GM21723 (cell line): ENCODE data around the gene DLK2.

ENCODE experiments used
- ATAC-seq: cut with Tn5 transposase; IDR thresholded peaks from one replicate; pipeline ENCODE4 v1.9.1; 2021; ENCODE audit warnings: mild to moderate bottlenecking, moderate library complexity; ENCODE audit not compliant: unreplicated experiment

The DLK2 gene

GRCh38 chr6:43454696-43455530 lies 435 bp downstream of the DLK2 start:
- ATAC-seq: peak; percentile 22

GRCh38 chr6:43454290-43454695 lies 1.1 kb downstream of the DLK2 start:
- peak; percentile 68 for ATAC-seq

DNA sequence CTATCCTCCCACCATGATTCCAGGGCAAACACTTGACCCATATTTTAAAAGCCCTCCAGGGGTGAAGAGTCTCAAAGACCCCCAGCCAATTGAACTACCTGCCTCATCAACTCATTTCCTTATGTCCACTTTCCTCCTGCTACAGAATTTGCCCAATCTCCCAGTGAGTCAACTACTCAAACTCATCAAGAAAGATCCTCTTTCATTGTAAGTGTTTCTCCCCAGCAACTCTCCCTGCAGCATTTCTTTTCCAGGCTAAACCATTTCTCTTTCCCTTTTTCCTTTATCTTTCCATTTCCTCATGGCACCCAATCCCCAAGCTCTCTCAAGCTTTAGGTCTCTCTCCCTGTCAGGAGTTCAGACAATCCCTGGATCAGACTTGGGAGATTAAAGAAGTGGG lies 1.5 kb downstream of the DLK2 start:
- no peak for ATAC-seq

GRCh38 chr6:43452896-43453295 lies 2.5 kb downstream of the DLK2 start:
- ATAC-seq: no peak

GRCh38 chr6:43451939-43452338 lies 3.4 kb downstream of the DLK2 start:
- no peak for ATAC-seq

GRCh38 chr6:43451348-43451747 lies 4.0 kb downstream of the DLK2 start:
- no peak for ATAC-seq

DNA sequence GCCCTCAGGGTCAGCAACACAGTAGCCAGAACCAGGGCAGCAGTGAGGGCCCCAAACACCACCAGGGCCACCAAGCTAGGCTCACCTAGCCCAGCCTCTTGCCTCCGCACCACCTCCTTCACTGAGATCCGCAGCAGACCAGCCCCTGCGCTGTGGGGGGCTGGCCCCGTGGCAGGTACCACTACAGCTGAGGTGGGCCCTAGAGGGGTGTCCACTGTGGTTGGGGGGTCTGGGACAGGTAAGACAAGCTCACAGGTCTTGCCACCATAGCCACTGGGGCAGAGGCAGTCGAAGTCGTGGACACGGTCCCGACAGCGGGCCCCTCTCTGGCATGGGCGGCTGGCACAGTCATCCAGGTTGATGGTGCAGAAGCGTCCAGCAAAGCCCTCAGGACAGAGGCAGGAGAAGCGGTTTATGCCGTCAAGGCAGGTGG lies 4.6 kb downstream of the DLK2 start:
- ATAC-seq: no peak

DNA sequence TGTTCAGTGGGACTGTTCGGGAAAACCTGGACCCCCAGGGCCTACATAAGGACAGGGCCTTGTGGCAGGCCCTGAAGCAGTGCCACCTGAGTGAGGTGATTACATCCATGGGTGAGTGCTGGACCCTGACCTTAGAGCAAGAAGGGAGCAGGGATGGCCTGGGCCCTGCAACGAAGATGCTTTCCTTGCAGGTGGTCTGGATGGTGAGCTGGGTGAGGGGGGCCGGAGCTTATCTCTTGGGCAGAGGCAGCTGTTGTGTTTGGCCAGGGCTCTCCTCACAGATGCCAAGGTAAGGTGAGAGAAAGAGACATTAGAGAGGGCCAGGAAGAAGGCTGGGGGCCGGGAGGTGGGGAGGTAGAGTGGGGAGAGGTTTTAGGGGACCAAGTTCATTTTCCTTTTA lies 6.4 kb downstream of the DLK2 start:
- ATAC-seq: no peak

DNA sequence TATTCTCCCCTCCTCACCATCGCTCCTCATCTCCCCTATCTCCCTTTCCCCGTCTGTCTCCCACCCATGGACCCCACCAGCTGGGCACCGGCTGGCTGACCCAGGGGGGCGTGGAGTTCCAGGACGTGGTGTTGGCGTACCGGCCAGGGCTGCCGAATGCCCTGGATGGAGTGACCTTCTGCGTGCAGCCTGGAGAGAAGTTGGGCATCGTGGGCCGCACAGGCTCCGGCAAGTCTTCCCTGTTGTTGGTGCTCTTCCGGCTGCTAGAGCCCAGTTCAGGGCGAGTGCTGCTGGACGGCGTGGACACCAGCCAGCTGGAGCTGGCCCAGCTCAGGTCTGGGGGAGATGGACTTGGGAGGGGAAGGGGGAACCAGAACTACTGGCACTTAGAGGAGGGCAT lies 7.7 kb downstream of the DLK2 start:
- ATAC-seq: no peak

DNA sequence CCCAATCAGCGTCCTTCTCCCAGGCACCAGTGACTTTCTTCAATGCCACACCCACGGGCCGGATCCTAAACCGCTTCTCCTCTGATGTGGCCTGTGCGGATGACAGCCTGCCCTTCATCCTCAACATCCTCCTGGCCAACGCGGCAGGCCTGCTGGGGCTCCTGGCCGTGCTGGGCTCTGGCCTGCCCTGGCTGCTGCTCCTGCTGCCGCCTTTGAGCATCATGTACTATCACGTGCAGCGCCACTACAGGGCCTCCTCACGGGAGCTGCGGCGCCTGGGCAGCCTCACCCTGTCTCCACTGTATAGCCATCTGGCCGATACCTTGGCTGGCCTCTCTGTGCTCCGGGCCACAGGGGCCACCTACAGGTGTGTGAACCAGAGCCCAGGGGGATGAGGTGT lies 9.8 kb downstream of the DLK2 start:
- no peak for ATAC-seq

DNA sequence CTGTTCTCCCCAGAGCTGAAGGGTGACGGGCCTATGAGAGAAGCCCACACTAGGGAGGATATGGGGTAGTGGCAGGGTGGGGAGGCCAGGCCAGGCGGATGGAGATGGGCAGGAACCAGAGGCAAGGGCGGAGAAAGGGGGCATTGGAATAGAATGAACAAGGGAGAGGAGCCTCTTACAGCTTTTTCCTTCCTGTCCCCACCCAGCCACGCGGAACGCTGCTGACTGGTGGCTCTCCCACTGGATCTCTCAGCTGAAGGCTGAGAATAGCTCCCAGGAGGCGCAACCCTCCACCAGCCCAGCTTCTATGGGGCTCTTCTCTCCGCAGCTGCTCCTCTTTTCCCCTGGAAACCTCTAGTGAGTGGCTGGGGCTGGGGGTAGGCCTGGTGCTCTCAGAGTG lies 10.8 kb downstream of the DLK2 start:
- no peak for ATAC-seq

GRCh38 chr6:43444036-43444435 lies 11.3 kb downstream of the DLK2 start:
- no peak for ATAC-seq

DNA sequence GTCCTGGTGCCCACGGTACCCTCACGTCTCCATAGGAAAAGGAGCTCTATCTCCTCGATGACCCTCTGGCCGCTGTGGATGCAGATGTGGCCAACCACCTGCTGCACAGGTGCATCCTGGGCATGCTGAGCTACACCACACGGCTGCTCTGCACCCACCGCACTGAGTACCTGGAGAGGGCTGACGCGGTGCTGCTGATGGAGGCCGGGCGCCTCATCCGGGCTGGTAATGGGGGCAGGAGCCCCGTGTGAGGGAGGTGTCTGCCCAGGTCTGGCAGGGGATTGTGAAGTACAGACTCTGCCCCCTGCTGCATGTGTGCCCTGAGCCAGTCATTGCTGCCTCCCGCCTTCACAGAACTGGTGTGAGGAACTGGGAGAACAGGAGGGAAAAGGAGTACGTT lies 12.4 kb downstream of the DLK2 start:
- no peak for ATAC-seq

DNA sequence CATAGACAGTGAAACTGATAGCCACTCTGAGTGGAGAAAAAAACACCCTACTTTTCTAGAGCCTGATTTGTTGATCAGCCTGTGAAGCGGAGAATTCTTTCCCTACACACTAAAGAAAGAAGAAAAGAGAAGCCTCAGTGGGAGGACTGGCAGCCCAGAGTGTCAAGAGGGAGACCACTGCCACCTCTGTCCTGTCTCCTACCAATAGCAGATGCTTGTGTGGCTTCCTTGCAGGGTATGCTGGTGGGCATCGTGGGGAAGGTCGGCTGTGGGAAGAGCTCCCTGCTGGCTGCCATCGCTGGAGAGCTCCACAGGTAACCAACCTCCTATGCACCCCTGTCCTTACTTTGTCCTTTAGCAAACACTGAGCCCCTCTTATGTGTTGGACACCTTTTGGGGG lies 17.6 kb downstream of the DLK2 start:
- no peak for ATAC-seq

DNA sequence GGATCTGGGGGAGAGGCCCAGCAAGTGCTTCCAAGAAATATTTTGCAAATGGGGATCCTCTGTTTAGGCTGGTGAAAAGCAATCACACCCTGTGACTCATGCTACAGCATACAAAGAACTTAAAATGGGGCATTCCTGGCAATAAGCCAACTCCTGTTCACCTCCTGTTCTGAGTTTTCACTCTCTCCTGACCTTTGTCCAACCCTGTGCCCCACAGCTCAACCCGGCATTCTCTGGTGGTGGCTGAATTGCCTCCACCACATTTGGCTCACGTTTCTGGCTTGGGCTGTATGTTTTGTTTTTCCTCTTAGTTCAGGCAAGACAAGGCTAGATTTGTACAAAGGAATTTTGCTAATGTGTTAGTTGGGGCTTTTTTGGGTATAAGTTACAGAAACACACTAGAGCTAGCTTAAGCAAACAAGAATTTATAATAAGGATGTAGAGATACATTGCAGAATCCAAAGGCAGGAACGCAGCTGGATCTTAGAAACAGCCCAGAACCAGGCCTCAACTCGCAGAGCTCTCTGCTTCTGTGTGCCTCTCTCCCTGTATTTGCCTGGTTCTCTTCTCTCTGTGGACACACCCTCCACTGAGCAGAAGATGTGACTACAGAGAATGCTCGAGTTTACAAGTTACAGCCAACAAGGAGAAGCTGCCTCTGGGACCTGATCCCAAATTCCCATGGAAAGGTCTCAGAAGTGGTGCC lies 18.6 kb downstream of the DLK2 start:
- ATAC-seq: no peak

- ATAC-seq: no peak
Measured at GRCh38 chr6:43435682-43436437, 19.5 kb downstream of the DLK2 start.

DNA sequence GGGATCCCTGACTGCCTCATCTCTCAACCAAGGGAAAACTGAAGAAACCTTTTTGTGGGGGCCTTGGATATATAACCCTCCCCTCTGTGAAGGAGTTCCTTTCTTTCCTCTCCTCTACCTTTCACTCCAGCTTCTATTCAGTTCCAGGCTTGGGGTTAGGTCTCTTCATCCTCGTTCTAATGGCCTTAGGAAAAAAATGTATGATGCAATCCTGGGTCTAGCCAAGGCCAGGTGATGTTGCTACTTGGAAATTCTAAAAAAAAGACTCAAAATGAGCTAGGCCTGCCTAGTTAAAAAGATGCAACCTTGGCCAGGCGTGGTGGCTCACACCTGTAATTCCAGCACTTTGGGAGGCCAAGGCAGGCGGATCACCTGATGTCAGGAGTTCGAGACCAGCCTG lies 20.4 kb downstream of the DLK2 start:
- ATAC-seq: no peak

GRCh38 chr6:43434001-43434840 lies 21.1 kb downstream of the DLK2 start:
- ATAC-seq: no peak

DNA sequence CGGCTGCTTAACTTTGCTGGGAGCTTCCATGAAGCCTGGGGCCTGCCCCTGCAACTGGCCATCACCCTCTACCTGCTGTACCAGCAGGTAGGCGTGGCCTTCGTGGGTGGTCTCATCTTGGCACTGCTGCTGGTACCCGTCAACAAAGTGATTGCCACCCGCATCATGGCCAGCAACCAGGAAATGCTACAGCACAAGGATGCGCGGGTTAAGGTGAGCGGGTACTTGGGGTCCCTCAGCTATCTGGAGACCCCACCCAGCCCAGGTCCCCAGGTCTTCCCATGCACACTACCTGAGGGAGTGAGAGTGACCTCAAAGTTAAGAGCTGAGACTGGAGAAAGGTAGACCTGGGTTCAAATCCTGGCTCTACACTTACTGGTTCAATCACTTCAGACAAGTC lies 22.2 kb downstream of the DLK2 start:
- no peak for ATAC-seq

DNA sequence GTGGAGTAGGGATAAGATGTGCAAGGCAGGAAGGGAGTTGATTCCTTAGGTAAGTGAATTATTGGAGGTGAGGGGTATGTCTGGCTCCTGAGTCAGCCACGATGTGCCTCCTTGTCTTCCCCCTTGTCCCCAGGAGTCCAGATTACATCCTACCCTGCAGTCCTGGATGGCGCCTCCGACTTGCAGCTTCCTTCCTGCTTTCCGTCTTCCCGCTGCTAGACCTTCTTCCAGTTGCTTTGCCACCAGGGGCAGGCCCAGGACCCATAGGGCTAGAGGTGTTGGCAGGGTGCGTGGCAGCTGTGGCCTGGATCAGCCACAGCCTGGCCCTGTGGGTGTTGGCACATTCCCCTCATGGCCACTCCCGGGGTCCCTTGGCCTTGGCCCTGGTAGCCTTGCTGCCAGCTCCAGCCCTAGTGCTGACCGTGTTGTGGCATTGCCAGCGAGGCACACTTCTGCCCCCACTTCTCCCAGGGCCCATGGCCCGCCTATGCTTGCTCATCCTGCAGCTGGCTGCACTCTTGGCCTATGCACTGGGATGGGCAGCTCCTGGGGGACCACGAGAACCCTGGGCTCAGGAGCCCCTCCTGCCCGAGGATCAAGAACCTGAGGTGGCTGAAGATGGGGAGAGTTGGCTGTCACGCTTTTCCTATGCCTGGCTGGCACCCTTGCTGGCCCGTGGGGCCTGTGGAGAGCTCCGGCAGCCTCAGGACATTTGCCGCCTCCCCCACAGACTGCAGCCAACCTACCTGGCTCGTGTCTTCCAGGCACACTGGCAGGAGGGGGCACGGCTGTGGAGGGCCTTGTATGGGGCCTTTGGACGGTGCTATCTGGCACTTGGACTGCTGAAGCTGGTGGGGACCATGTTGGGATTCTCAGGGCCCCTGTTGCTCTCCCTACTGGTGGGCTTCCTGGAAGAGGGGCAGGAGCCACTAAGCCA lies 23.1 kb downstream of the DLK2 start:
- ATAC-seq: no peak
